K562 (cell line): ENCODE results near the gene XPC. TPM values are rescaled to one million over a fixed set of nuclear protein-coding genes. Genes with fewer than 3 reads are reported as not detected.

ENCODE experiments used
- ERF ChIP-seq: fragments of 450-650 bp; formaldehyde crosslinking; IDR thresholded peaks from 2 replicates; pipeline ENCODE4 v1.4.0; 2020; ENCODE audit warnings: mild to moderate bottlenecking, mixed read lengths
- GMEB1 ChIP-seq: fragments of 250-450 bp; sonication (Bioruptor Pico); IDR thresholded peaks from 2 replicates; pipeline ENCODE4 v1.4.0; 2020; ENCODE audit warnings: mild to moderate bottlenecking
- ILK ChIP-seq: fragments of 450-650 bp; IDR thresholded peaks from 2 replicates; pipeline ENCODE4 v1.6.1; 2016; ENCODE audit warnings: missing genetic modification characterization, low read depth, mild to moderate bottlenecking, missing compliant biosample characterization, moderate library complexity, borderline replicate concordance
- JUN ChIP-seq, 2 experiments: sonication (generic) in 1 of 2; formaldehyde crosslinking in 1 of 2; IDR thresholded peaks; 2 replicates each; pipeline versions ENCODE4 v1.6.1 to v1.8.0; 2012 to 2022; ENCODE audit warnings: borderline replicate concordance in 2 of 2, mild to moderate bottlenecking in 2 of 2, improper control_type of control experiment in 1 of 2, low read depth in 1 of 2, low read length in 1 of 2, missing genetic modification reagents in 1 of 2
- NFE2 ChIP-seq: IDR thresholded peaks from 2 replicates; pipeline ENCODE4 v1.6.1; 2014; ENCODE audit warnings: antibody characterized with exemption, low read depth
- SMAD2 ChIP-seq: fragments of 150-350 bp; IDR thresholded peaks from 2 replicates; pipeline ENCODE4 v1.6.1; 2014; ENCODE audit warnings: low read depth, mild to moderate bottlenecking, low read length
- TEAD1 ChIP-seq, 2 experiments: fragments of 450-650 bp in 1 of 2; sonication (generic) in 1 of 2; formaldehyde crosslinking; IDR thresholded peaks; 2 replicates each; pipeline versions ENCODE4 v1.4.0 to v1.8.0; 2020 to 2022; ENCODE audit warnings: mild to moderate bottlenecking in 2 of 2, missing genetic modification reagents in 1 of 2
- TOE1 ChIP-seq, 2 experiments: fragments of 450-650 bp in 1 of 2; sonication (generic) in 1 of 2; formaldehyde crosslinking in 1 of 2; IDR thresholded peaks; 2 replicates each; pipeline versions ENCODE4 v1.7.1 to v1.8.0; 2016 to 2022; ENCODE audit warnings: borderline replicate concordance in 2 of 2, mild to moderate bottlenecking in 2 of 2, antibody characterized with exemption in 1 of 2, inconsistent platforms in 1 of 2, low read depth in 1 of 2, missing genetic modification reagents in 1 of 2, moderate library complexity in 1 of 2
- ZNF184 ChIP-seq: sonication (generic); formaldehyde crosslinking; IDR thresholded peaks from 2 replicates; pipeline ENCODE4 v1.5.0; 2020; ENCODE audit warnings: missing genetic modification reagents
- ZNF311 ChIP-seq: fragments of 250-450 bp; sonication (Bioruptor Pico); IDR thresholded peaks from 2 replicates; pipeline ENCODE4 v1.4.0; 2020; ENCODE audit warnings: mild to moderate bottlenecking, moderate library complexity
- ZNF41 ChIP-seq: fragments of 250-450 bp; sonication (Bioruptor Pico); conservative IDR thresholded peaks from 2 replicates; pipeline ENCODE4 v1.4.0; 2020; ENCODE audit warnings: mild to moderate bottlenecking
- ZNF518B ChIP-seq: fragments of 250-450 bp; sonication (Bioruptor Pico); IDR thresholded peaks from 2 replicates; pipeline ENCODE4 v1.5.0; 2021; ENCODE audit warnings: mild to moderate bottlenecking, moderate library complexity
- ZNF830 ChIP-seq: fragments of 250-450 bp; sonication (Bioruptor Pico); IDR thresholded peaks from 2 replicates; pipeline ENCODE4 v1.5.0; 2021; ENCODE audit warnings: mild to moderate bottlenecking
- polyA plus RNA-seq, 8 experiments: library from polyadenylated mRNA; depleted of rRNA in 4 of 8; stranded (reverse) in 5 of 8; unstranded in 3 of 8; fragments of >200 nt; fragmentation: Nextera tagmentation in 2 of 8; fragmentation: Illumina TruSeq in 1 of 8; extraction: Ambion mirVana in 2 of 8; extraction: Trizol in 1 of 8; gene quantifications; 2 replicates each; pipeline versions ENCODE4 v1.2.1 to v1.2.3, GENCODE V29; 2011 to 2014; ENCODE audit warnings: inconsistent platforms in 1 of 8, missing spikeins in 1 of 8
- total RNA-seq, 7 experiments: library from RNA; depleted of rRNA in 6 of 7; stranded (reverse); fragments of >200 nt in 6 of 7; fragmentation: Illumina TruSeq in 2 of 7; extraction: Trizol in 2 of 7; gene quantifications; 2 replicates each; pipeline versions ENCODE4 v1.2.1 to v1.2.3, GENCODE V29; 2011 to 2021; ENCODE audit warnings: low replicate concordance in 1 of 7
- TF ChIP-seq, protein P1 (sequence below): fragments of 450-650 bp; IDR thresholded peaks from 2 replicates; pipeline ENCODE4 v1.7.1; 2018; ENCODE audit warnings: mild to moderate bottlenecking, low read depth; ENCODE audit not compliant: partially characterized antibody
- TF ChIP-seq, protein P2 (sequence below): IDR thresholded peaks from 2 replicates; pipeline ENCODE4 v1.6.1; 2016; ENCODE audit warnings: missing genetic modification characterization, missing compliant biosample characterization

Gene XPC
- total and polyA plus RNA-seq, 9 of the 15 experiments (the other 6 are each of a cell fraction or from before 2014, with no cell fraction given), result 3.8 to 54.7 (median 41.3) TPM

- TF ChIP-seq JUN (IDR thresholded peaks at IDR 0.05; ENCODE audit: borderline replicate concordance, low read depth, low read length), result 0 out of 2 replicates have a peak, but pooled peaks have one; percentile 31
- no peak for TF ChIP-seq JUN (CRISPR knock-in tag; IDR thresholded peaks at IDR 0.05; ENCODE audit: borderline replicate concordance)
- 0 out of 2 replicates have a peak, but pooled peaks have one; percentile 67 for TF ChIP-seq ZNF311 (CRISPR knock-in tag)
- 0 out of 2 replicates have a peak, but pooled peaks have one; percentile 24 for TF ChIP-seq ZNF41 (CRISPR knock-in tag)
- TF ChIP-seq, protein P1, sequence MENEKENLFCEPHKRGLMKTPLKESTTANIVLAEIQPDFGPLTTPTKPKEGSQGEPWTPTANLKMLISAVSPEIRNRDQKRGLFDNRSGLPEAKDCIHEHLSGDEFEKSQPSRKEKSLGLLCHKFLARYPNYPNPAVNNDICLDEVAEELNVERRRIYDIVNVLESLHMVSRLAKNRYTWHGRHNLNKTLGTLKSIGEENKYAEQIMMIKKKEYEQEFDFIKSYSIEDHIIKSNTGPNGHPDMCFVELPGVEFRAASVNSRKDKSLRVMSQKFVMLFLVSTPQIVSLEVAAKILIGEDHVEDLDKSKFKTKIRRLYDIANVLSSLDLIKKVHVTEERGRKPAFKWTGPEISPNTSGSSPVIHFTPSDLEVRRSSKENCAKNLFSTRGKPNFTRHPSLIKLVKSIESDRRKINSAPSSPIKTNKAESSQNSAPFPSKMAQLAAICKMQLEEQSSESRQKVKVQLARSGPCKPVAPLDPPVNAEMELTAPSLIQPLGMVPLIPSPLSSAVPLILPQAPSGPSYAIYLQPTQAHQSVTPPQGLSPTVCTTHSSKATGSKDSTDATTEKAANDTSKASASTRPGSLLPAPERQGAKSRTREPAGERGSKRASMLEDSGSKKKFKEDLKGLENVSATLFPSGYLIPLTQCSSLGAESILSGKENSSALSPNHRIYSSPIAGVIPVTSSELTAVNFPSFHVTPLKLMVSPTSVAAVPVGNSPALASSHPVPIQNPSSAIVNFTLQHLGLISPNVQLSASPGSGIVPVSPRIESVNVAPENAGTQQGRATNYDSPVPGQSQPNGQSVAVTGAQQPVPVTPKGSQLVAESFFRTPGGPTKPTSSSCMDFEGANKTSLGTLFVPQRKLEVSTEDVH, result peak; percentile 73
- TF ChIP-seq ERF (CRISPR knock-in tag), result no peak; the same call in 1 of the 2 replicates
- no peak for TF ChIP-seq ZNF184 (CRISPR knock-in tag)
- peak; percentile 38; the same call in 1 of the 2 replicates for TF ChIP-seq NFE2
- TF ChIP-seq GMEB1 (CRISPR knock-in tag), result peak; percentile 33
- TF ChIP-seq SMAD2, result no peak
- no peak; the same call in 1 of the 2 replicates for TF ChIP-seq ILK (tag)
- no peak for TF ChIP-seq ZNF518B (CRISPR knock-in tag)
- 0 out of 2 replicates have a peak, but pooled peaks have one; percentile 56 for TF ChIP-seq ZNF830 (CRISPR knock-in tag)
- TF ChIP-seq TOE1 (IDR thresholded peaks at IDR 0.05; ENCODE audit: borderline replicate concordance), result peak; percentile 76; the same call in 1 of the 2 replicates
- no peak for TF ChIP-seq TOE1 (CRISPR knock-in tag; IDR thresholded peaks at IDR 0.05; ENCODE audit: borderline replicate concordance, low read depth)
- TF ChIP-seq, protein P2, sequence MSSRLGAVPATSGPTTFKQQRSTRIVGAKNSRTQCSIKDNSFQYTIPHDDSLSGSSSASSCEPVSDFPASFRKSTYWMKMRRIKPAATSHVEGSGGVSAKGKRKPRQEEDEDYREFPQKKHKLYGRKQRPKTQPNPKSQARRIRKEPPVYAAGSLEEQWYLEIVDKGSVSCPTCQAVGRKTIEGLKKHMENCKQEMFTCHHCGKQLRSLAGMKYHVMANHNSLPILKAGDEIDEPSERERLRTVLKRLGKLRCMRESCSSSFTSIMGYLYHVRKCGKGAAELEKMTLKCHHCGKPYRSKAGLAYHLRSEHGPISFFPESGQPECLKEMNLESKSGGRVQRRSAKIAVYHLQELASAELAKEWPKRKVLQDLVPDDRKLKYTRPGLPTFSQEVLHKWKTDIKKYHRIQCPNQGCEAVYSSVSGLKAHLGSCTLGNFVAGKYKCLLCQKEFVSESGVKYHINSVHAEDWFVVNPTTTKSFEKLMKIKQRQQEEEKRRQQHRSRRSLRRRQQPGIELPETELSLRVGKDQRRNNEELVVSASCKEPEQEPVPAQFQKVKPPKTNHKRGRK (tag), result no peak
- TF ChIP-seq TEAD1 (CRISPR knock-in tag; IDR thresholded peaks at IDR 0.05), result peak; percentile 52 to 66; a peak in 2 of 4 replicates
Observed at GRCh38 chr3:14204515-14205284, 26.3 kb upstream of the XPC start (continued).
